Eye (tissue), 1 donor: ENCODE measurements around the gene HSP90AB1.

Experiments used
- DNase-seq: peaks from one replicate; pipeline ENCODE4 v3.0.0-alpha.2; 2015

Gene HSP90AB1

GRCh38 chr6:44269921-44270525, 23.1 kb downstream of the HSP90AB1 start, which contains the start of gene TMEM151B:
Gene TMEM151B (plus strand): TSS chr6:44270450. CDS start chr6:44270743, 293 bp downstream.
- DNase-seq, result peak; percentile 64

GRCh38 chr6:44270526-44271405, 23.9 kb downstream of the HSP90AB1 start:
- DNase-seq, result peak; percentile 81

- DNase-seq, result no peak
Observed at GRCh38 chr6:44271406-44271723, 24.5 kb downstream of the HSP90AB1 start.

- DNase-seq, result no peak
Observed at GRCh38 chr6:44271914-44272313, 25.0 kb downstream of the HSP90AB1 start.

- no peak for DNase-seq
Observed at GRCh38 chr6:44272529-44272928, 25.6 kb downstream of the HSP90AB1 start.

- no peak for DNase-seq
Observed at GRCh38 chr6:44272999-44273566, 26.2 kb downstream of the HSP90AB1 start.

- no peak for DNase-seq
Observed at GRCh38 chr6:44273617-44274016, 26.7 kb downstream of the HSP90AB1 start.

GRCh38 chr6:44275271-44275748, 28.4 kb downstream of the HSP90AB1 start:
- no peak for DNase-seq

- DNase-seq, result peak; percentile 71
Observed at GRCh38 chr6:44275749-44276648, 29.1 kb downstream of the HSP90AB1 start.

- peak; percentile 42 for DNase-seq
Observed at GRCh38 chr6:44276667-44277640, 30.1 kb downstream of the HSP90AB1 start.

GRCh38 chr6:44277763-44278162, 30.9 kb downstream of the HSP90AB1 start:
- no peak for DNase-seq

- DNase-seq, result no peak
Observed at GRCh38 chr6:44278315-44278714, 31.4 kb downstream of the HSP90AB1 start.

- no peak for DNase-seq
Observed at GRCh38 chr6:44278774-44279697, 32.1 kb downstream of the HSP90AB1 start.

- DNase-seq, result no peak
Observed at GRCh38 chr6:44284121-44284520, 37.2 kb downstream of the HSP90AB1 start.

- DNase-seq, result no peak
Observed at GRCh38 chr6:44284867-44285266, 38.0 kb downstream of the HSP90AB1 start.

GRCh38 chr6:44285552-44286284, 38.8 kb downstream of the HSP90AB1 start:
- peak; percentile 50 for DNase-seq

- DNase-seq, result no peak
Observed at GRCh38 chr6:44286285-44286565, 39.3 kb downstream of the HSP90AB1 start.

GRCh38 chr6:44286747-44287146, 39.8 kb downstream of the HSP90AB1 start:
- no peak for DNase-seq

GRCh38 chr6:44289726-44290260, 42.9 kb downstream of the HSP90AB1 start:
- peak; percentile 28 for DNase-seq

- no peak for DNase-seq
Observed at GRCh38 chr6:44291841-44292240, 44.9 kb downstream of the HSP90AB1 start.
